OCI-LY1 (cell line): ENCODE measurements around the gene RAB12.

Source experiments
- H2AFZ ChIP-seq: fragments of 200-600 bp; sonication (generic), shearing (Covaris generic); 2 replicates; pipeline ENCODE4 v1.6.0; 2014; ENCODE audit warnings: antibody characterized with exemption, mild to moderate bottlenecking, low read length
- H3F3A ChIP-seq: fragments of 200-600 bp; sonication (generic), shearing (Covaris generic); 2 replicates; pipeline ENCODE4 v1.6.0; 2014; ENCODE audit warnings: mild to moderate bottlenecking, antibody characterized with exemption, low read length, moderate library complexity; ENCODE audit not compliant: insufficient read depth
- H3K27ac ChIP-seq: fragments of 200-600 bp; sonication (generic); 2 replicates; pipeline ENCODE4 v1.5.1; 2014; ENCODE audit warnings: low read length, mixed run types, mild to moderate bottlenecking, low read depth; ENCODE audit not compliant: poor library complexity, severe bottlenecking
- H3K27me3 ChIP-seq: fragments of 200-600 bp; sonication (generic); 2 replicates; pipeline ENCODE4 v1.6.0; 2014; ENCODE audit warnings: antibody characterized with exemption, mild to moderate bottlenecking, low read length, moderate library complexity; ENCODE audit not compliant: insufficient read depth
- H3K36me3 ChIP-seq: fragments of 200-600 bp; sonication (generic); 2 replicates; pipeline ENCODE4 v1.6.1; 2014; ENCODE audit warnings: mild to moderate bottlenecking, antibody characterized with exemption, low read length, moderate library complexity, mixed read lengths; ENCODE audit not compliant: insufficient read depth
- H3K4me1 ChIP-seq: fragments of 200-600 bp; sonication (generic); 2 replicates; pipeline ENCODE4 v1.5.1; 2014; ENCODE audit warnings: mild to moderate bottlenecking, low read length, moderate library complexity; ENCODE audit not compliant: insufficient read depth, severe bottlenecking
- H3K4me2 ChIP-seq: fragments of 200-600 bp; sonication (generic), shearing (Covaris generic); 2 replicates; pipeline ENCODE4 v1.6.1; 2014; ENCODE audit warnings: low read length
- H3K4me3 ChIP-seq: fragments of 200-600 bp; sonication (generic); 2 replicates; pipeline ENCODE4 v1.5.1; 2014; ENCODE audit warnings: low read length, low read depth, mild to moderate bottlenecking, mixed read lengths; ENCODE audit not compliant: poor library complexity, severe bottlenecking
- H3K79me2 ChIP-seq: fragments of 200-600 bp; shearing (Covaris generic); 2 replicates; pipeline ENCODE4 v1.6.1; 2016; ENCODE audit warnings: mixed run types, low read length, mixed read lengths; ENCODE audit not compliant: insufficient read depth
- H3K9ac ChIP-seq: fragments of 200-600 bp; sonication (generic), shearing (Covaris generic); 2 replicates; pipeline ENCODE4 v1.6.1; 2014; ENCODE audit warnings: mild to moderate bottlenecking, low read length, mixed read lengths
- H3K9me2 ChIP-seq: fragments of 200-600 bp; sonication (generic), shearing (Covaris generic); 2 replicates; pipeline ENCODE4 v1.6.1; 2014; ENCODE audit warnings: low read depth, mild to moderate bottlenecking, low read length, mixed read lengths
- H3K9me3 ChIP-seq: fragments of 200-600 bp; shearing (Covaris generic); 2 replicates; pipeline ENCODE4 v1.6.1; 2014; ENCODE audit warnings: low read length, mixed read lengths
- H4K20me1 ChIP-seq: fragments of 200-600 bp; sonication (generic), shearing (Covaris generic); 2 replicates; pipeline ENCODE4 v1.6.0; 2016; ENCODE audit warnings: mild to moderate bottlenecking, low read length; ENCODE audit not compliant: insufficient read depth
- CTCF ChIP-seq: fragments of 200-600 bp; sonication (generic), shearing (Covaris generic); IDR thresholded peaks from 2 replicates; pipeline ENCODE4 v1.5.1; 2017; ENCODE audit warnings: mild to moderate bottlenecking, antibody characterized with exemption, low read length, moderate library complexity, mixed read lengths
- EZH2 ChIP-seq: fragments of 200-600 bp; sonication (generic), shearing (Covaris generic); IDR thresholded peaks from 2 replicates; pipeline ENCODE4 v1.8.0; 2017; ENCODE audit warnings: borderline replicate concordance, mixed run types, mild to moderate bottlenecking, antibody characterized with exemption, low read length, moderate library complexity, mixed read lengths

The RAB12 gene

GRCh38 chr18:8660316-8660715 lies 51.1 kb downstream of the RAB12 start:
- H2AFZ ChIP-seq = no peak overlapping the region
- no peaks in the 10 kb centered on the region; the same call in 1 of the 2 replicates for H3K36me3 ChIP-seq
- H3K9ac ChIP-seq = no peak overlapping the region
- no peaks in the 10 kb centered on the region for H3K27me3 ChIP-seq
- H3F3A ChIP-seq = no peaks in the 10 kb centered on the region
- TF ChIP-seq EZH2 = no peak
- no peak for TF ChIP-seq CTCF
- no peaks in the 10 kb centered on the region for H3K79me2 ChIP-seq
- H3K4me2 ChIP-seq = no peak overlapping the region
- no peaks in the 10 kb centered on the region for H3K9me2 ChIP-seq
- no peaks in the 10 kb centered on the region for H4K20me1 ChIP-seq
- peaks cover 24% of the 10 kb centered on the region for H3K4me1 ChIP-seq
- H3K9me3 ChIP-seq = no peaks in the 10 kb centered on the region
- no peak overlapping the region for H3K4me3 ChIP-seq
- H3K27ac ChIP-seq = no peak overlapping the region

GRCh38 chr18:8661754-8662559 lies 52.7 kb downstream of the RAB12 start:
- no peak overlapping the region; the same call in 1 of the 2 replicates for H3K9ac ChIP-seq
- peaks cover 24% of the 10 kb centered on the region for H3K4me1 ChIP-seq
- no peak for TF ChIP-seq CTCF
- TF ChIP-seq EZH2 = no peak
- no peaks in the 10 kb centered on the region for H3K79me2 ChIP-seq
- H4K20me1 ChIP-seq = no peaks in the 10 kb centered on the region
- no peak overlapping the region for H3K27ac ChIP-seq
- no peak overlapping the region for H2AFZ ChIP-seq
- H3K27me3 ChIP-seq = no peaks in the 10 kb centered on the region
- H3K4me3 ChIP-seq = peak overlapping the region; percentile 17
- no peaks in the 10 kb centered on the region; the same call in 1 of the 2 replicates for H3K36me3 ChIP-seq
- H3K9me3 ChIP-seq = no peaks in the 10 kb centered on the region
- peak overlapping the region; percentile 9; the same call in 1 of the 2 replicates for H3K4me2 ChIP-seq
- no peaks in the 10 kb centered on the region for H3K9me2 ChIP-seq
- no peaks in the 10 kb centered on the region for H3F3A ChIP-seq

- TF ChIP-seq EZH2 (no peak), CTCF (no peak)
- Histone ChIP-seq H3K9ac (no peak overlapping the region), H3K9me3 (no peaks in the 10 kb centered on the region), H3K27ac (no peak overlapping the region), H3K36me3 (no peaks in the 10 kb centered on the region; the same call in 1 of the 2 replicates), H2AFZ (no peak overlapping the region), H3F3A (no peaks in the 10 kb centered on the region), H3K27me3 (no peaks in the 10 kb centered on the region), H3K4me2 (peak overlapping the region; percentile 9; the same call in 1 of the 2 replicates), H3K4me3 (no peak overlapping the region), H3K4me1 (peaks cover 24% of the 10 kb centered on the region), H3K9me2 (no peaks in the 10 kb centered on the region), H4K20me1 (no peaks in the 10 kb centered on the region), H3K79me2 (no peaks in the 10 kb centered on the region)
Observed at GRCh38 chr18:8662560-8663255, 53.5 kb downstream of the RAB12 start.
